Fibroblast of peridontal ligament (primary cell): ENCODE data around the gene PAN3.

Experiments used
- DNase-seq: peaks from one replicate; pipeline ENCODE4 v3.0.0-alpha.2; 2010; ENCODE audit errors: extremely low read depth

PAN3 gene

DNA sequence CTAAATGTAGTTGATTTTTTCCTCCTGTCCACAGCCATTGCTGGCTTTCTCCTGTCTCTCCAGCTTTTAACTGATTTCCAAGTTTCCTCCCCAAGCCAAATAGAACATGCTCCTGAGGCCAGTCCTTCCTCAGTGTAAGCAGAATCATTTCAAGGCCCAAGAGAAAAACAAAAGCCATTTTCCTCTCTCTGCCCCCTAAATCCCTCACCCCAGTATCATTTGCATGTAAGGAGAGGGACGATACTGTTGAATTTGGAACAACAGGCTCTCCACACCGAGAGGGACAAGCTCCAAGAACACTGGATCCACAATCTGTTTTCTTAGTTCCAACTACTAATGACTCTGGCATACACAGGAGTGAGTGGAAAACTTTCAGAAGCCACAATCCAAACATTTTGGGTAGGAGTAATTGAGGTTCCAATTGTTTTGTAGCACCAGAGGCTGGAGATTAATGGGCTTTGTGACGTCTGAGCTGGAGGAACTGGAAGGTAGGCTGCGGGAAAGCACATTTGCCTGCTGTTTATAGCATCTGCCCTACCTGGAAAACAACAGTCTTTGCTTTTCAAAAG is 199.7 kb downstream of the PAN3 start:
- peak; percentile 67 for DNase-seq

DNA sequence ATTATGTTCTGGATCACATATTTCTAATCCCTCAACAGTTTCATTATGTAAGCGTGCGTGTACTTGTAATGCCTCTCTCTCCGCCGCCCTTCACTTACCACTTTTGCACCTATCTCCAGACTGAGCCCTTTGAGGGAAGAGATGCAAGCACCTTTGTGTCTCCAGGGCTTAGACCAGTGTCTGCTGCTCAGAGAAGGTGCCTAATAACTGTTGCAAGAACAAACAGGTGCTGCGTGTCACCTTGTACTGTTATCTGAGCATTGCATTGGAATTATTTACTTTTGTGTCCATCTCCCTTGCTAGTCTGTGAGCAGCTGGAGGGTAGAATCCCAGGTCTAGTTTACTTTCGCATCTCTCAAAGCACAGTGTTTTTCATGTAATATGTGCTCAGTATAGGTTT is 200.4 kb downstream of the PAN3 start:
- DNase-seq, result no peak

DNA sequence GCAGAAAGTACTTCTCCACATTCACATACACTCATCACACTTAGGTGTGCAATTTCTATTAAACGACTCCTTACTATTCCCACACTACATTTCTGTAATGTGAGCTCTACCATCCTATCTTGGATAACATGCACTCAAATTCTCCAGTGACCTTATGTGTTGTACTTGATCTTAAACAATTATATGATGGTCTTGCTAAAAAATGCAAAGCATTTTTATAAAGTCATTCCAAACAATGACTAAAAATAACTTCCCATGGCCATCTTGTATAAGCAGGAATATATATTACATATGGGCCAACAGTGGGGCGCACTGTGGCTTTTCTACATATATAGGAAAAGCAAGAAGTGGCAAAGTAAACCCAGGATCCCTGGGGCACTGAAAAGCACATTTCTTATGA is 201.1 kb downstream of the PAN3 start:
- DNase-seq, result peak; percentile 70

DNA sequence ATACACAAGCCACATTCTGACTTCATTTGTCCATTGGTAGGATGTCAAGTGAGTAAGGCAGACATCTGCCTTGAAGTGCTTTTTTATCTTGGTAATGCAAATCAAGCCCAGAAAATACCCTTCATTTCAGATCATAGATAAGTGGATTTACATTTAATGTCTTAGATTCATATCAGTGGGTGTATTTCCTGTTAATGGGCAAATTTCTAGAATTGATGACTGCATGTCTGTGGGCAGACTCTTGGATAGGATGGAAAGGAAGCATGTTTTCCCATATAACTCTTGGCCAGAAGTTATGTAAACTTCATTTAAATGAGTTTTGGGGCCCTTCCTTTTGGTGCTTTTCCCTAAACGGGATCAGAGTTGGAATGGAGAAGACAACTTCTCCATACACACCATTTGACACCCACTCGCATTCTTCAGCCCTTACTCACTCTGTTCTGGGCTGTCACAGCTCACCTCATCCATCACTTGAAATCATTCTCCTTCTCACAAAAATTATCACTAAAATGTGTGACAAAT is 202.0 kb downstream of the PAN3 start:
- DNase-seq, result no peak

DNA sequence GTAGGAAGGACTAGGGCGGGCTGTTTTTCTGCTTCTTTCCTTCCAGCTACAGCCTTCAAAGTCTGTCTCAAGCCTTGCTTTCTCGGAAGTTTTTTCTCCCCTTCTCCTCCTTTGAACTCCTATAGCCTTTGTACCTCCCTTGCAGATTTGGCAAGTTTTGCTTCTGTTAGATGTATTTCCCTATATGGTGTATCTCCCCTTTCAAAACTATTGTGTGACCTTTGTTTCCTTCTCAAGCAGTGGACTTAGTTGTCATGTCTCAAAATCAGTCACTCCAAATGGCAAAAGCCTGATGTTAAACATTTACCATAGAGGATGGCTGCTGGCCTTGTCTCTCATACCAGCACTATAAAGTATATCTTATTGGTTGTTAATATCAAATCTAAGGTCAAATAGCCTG is 203.9 kb downstream of the PAN3 start:
- no peak for DNase-seq

DNA sequence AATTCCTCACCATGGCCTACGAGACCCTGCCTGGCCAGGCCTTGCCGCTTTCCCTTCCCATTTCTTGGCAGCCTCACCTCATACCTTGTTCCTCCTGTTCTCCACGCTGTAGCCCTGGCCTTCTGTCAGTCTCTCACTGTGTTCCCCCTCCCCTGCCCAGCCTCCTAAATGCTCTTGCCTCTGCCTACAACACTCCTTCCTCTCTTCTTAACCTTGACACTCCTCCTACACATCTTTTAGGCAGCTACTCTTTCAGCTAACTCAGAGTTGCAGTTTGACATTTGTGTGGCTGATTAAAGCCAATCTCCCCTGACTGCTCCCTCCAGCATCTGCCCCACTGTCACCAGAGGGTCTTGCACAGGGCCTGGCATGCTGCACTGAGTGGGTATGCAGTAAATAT is 205.8 kb downstream of the PAN3 start:
- no peak for DNase-seq
